Measurements from ENCODE around the gene WWOX. TPM values are rescaled to one million over a fixed set of nuclear protein-coding genes. Genes with fewer than 3 reads are reported as not detected.

WWOX gene
- total RNA-seq, 1 experiment from 2014 or later: 15.6 TPM

DNA sequence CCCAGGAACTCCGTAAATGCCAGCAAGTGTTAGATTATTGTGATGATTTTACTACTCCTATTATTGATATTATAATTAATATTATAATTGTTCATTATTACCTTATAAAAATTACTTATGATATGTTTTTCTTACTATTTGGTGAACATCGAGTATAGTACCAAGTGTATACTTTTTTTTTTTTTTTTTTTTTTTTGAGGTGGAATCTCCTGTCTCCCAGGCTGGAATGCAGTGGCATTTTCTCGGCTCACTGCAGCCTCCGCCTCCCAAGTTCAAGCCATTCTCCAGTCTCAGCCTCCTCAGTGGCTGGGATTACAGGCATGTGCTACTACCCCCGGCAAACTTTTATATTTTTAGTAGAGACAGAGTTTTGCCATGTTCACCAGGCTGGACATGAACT, 347.0 kb downstream of the WWOX start:
- no peak overlapping the region for H3K27ac Mint-ChIP-seq

More for the DNA sequence above, 347.0 kb downstream of the WWOX start:
- H2AFZ ChIP-seq (ENCODE audit: low read length): no peak overlapping the region
- no peaks in the 10 kb centered on the region for H3K27me3 ChIP-seq (ENCODE audit: insufficient read depth, low read length)
- no peak overlapping the region for H3K4ac ChIP-seq (ENCODE audit: low read depth, low read length)
- peaks cover 24 to 39% of the 10 kb centered on the region in 2 experiments for H3K4me1 Mint-ChIP-seq
- H3K9ac ChIP-seq (ENCODE audit: extremely low read depth, insufficient read length, low read length): no peak overlapping the region
- H3K4me2 ChIP-seq (ENCODE audit: insufficient read depth, insufficient read length, low read length): no peak overlapping the region
- H4K20me1 ChIP-seq (ENCODE audit: control insufficient read depth, insufficient read depth, insufficient read length): no peaks in the 10 kb centered on the region
- H4K8ac ChIP-seq (replicated peaks; ENCODE audit: insufficient read length, low read depth, low read length): no peak overlapping the region
- H3K79me1 ChIP-seq (ENCODE audit: insufficient read depth, low read depth, low read length, poor library complexity, severe bottlenecking): no peaks in the 10 kb centered on the region
- no peak overlapping the region for H2AK5ac ChIP-seq (ENCODE audit: insufficient read length, low read length)
- no peak overlapping the region for H3K56ac ChIP-seq (ENCODE audit: insufficient read length, low read depth, low read length)
- no CpG with 5 or more reads among the region's 5 CpGs for WGBS (ENCODE audit: extremely low coverage, insufficient read length, low lambda C conversion rate)
- no peak overlapping the region for H3K27ac ChIP-seq (ENCODE audit: insufficient read length, low read depth, low read length)
- no peaks in the 10 kb centered on the region for H3K79me2 ChIP-seq (ENCODE audit: insufficient read depth, low read length)
- H3K9me3 Mint-ChIP-seq: no peaks in the 10 kb centered on the region
- no peak overlapping the region for H2BK20ac ChIP-seq (ENCODE audit: low read depth, low read length, poor library complexity, severe bottlenecking)
- no peak for DNase-seq
- no peak overlapping the region for H3K4me3 Mint-ChIP-seq
- H3K23ac ChIP-seq (ENCODE audit: insufficient read length, low read depth, low read length): no peak overlapping the region
- H2BK5ac ChIP-seq (ENCODE audit: insufficient read length, low read length): no peak overlapping the region
- no peaks in the 10 kb centered on the region; the same call in 1 of the 2 replicates for H3K27me3 Mint-ChIP-seq (ENCODE audit: low read depth)
- H3K4me1 ChIP-seq (ENCODE audit: insufficient read depth, low read length): peaks cover 5% of the 10 kb centered on the region; the same call in 1 of the 2 replicates
- H2BK120ac ChIP-seq (ENCODE audit: low read depth, low read length, poor library complexity, severe bottlenecking): no peak overlapping the region
- no peak overlapping the region for H4K5ac ChIP-seq (ENCODE audit: insufficient read length, low read depth, low read length)
- no peaks in the 10 kb centered on the region for H3K36me3 Mint-ChIP-seq (ENCODE audit: insufficient read depth in 1 of 3, low read depth in 3 of 3)
- no peak overlapping the region for H2BK15ac ChIP-seq (ENCODE audit: low read depth, low read length)
- H2BK12ac ChIP-seq (ENCODE audit: insufficient read length, low read depth, low read length): no peak overlapping the region
- H4K91ac ChIP-seq (ENCODE audit: insufficient read length, low read depth, low read length): no peak overlapping the region
- no peak overlapping the region for H3T11ph ChIP-seq (ENCODE audit: low read length)
- H3K14ac ChIP-seq (ENCODE audit: insufficient read depth, low read length): no peak overlapping the region
- TF ChIP-seq, protein P1, sequence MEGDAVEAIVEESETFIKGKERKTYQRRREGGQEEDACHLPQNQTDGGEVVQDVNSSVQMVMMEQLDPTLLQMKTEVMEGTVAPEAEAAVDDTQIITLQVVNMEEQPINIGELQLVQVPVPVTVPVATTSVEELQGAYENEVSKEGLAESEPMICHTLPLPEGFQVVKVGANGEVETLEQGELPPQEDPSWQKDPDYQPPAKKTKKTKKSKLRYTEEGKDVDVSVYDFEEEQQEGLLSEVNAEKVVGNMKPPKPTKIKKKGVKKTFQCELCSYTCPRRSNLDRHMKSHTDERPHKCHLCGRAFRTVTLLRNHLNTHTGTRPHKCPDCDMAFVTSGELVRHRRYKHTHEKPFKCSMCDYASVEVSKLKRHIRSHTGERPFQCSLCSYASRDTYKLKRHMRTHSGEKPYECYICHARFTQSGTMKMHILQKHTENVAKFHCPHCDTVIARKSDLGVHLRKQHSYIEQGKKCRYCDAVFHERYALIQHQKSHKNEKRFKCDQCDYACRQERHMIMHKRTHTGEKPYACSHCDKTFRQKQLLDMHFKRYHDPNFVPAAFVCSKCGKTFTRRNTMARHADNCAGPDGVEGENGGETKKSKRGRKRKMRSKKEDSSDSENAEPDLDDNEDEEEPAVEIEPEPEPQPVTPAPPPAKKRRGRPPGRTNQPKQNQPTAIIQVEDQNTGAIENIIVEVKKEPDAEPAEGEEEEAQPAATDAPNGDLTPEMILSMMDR (conservative IDR thresholded peaks at IDR 0.05): no peak
- H3K9me3 ChIP-seq (ENCODE audit: control insufficient read depth, low read depth, low read length): no peaks in the 10 kb centered on the region
- no peak overlapping the region for H3K18ac ChIP-seq (ENCODE audit: insufficient read length, low read depth, low read length)
- H3K23me2 ChIP-seq (ENCODE audit: insufficient read length, low read depth, low read length, poor library complexity, severe bottlenecking): no peaks in the 10 kb centered on the region
